ENCODE measurements around the gene SPEF1. TPM values are rescaled to one million over a fixed set of nuclear protein-coding genes. Genes with fewer than 3 reads are reported as not detected.

Gene SPEF1
- total and polyA plus RNA-seq, 10 of the 15 experiments (the other 5 are each of a cell fraction or from before 2014, with no cell fraction given): 0.12 TPM; not detected in 9

- CTCF ChIA-PET: no interaction called here
- Histone ChIP-seq H3K4me2 (ENCODE audit: control insufficient read depth, insufficient read depth) (no peak overlapping the region), H3K4me1 (ENCODE audit: control insufficient read depth, insufficient read depth, low read length) (peaks cover 9% of the 10 kb centered on the region)
Measured at GRCh38 chr20:3808544-3808943, 27.3 kb upstream of the SPEF1 start.

GRCh38 chr20:3804781-3805180 lies 23.5 kb upstream of the SPEF1 start:
- Histone ChIP-seq H3K9ac (ENCODE audit: control insufficient read depth, insufficient read depth, low read length) (no peak overlapping the region), H4K20me1 (ENCODE audit: control insufficient read depth, insufficient read depth) (no peaks in the 10 kb centered on the region), H3K4me3 (no peak overlapping the region), H3K36me3 (ENCODE audit: control insufficient read depth in 2 of 2, insufficient read depth in 2 of 2, low read length in 1 of 2) (peaks cover 23 to 28% of the 10 kb centered on the region in 2 experiments), H2AFZ (ENCODE audit: control insufficient read depth, low read depth, low read length) (no peak overlapping the region), H3K27ac (ENCODE audit: control insufficient read depth, insufficient read depth) (no peak overlapping the region), H3K9me3 (replicated peaks; ENCODE audit: control insufficient read depth, insufficient read depth, low read length) (no peaks in the 10 kb centered on the region), H3K27me3 (replicated peaks in 1 of 2; ENCODE audit: control insufficient read depth in 2 of 2, insufficient read depth in 2 of 2, low read length in 1 of 2) (no peaks in the 10 kb centered on the region), H3K79me2 (ENCODE audit: control insufficient read depth, insufficient read depth, low read length) (no peaks in the 10 kb centered on the region), H3K4me2 (ENCODE audit: control insufficient read depth, insufficient read depth) (no peak overlapping the region), H3K4me1 (ENCODE audit: control insufficient read depth, insufficient read depth, low read length) (peaks cover 17% of the 10 kb centered on the region)
- ATAC-seq: no peak
- no peak for TF ChIP-seq ZBTB4 (CRISPR knock-in tag; IDR thresholded peaks at IDR 0.05)
- TF ChIP-seq ZNF217 (IDR thresholded peaks at IDR 0.05): no peak
- ChIA-PET CTCF (interaction anchor here (1.3 kb wide), 1 partner anchor 18 kb away, joined by 4 read pairs; no protein-coding TSS in a partner anchor), SMC1A (ENCODE audit: uncharacterized antibody, unreplicated experiment) (interaction anchor here (1.5 kb wide), 1 partner anchor 14 kb away, joined by 4 read pairs; no protein-coding TSS in a partner anchor), POLR2A (no interaction called here), RAD21 (ENCODE audit: unreplicated experiment) (interaction anchor here (1.4 kb wide), 1 partner anchor 16 kb away, joined by 3 read pairs; the partner anchor contains the start of gene AP5S1)
- no peak for FAIRE-seq
- no TSS peak for BruUV-seq (replicated peaks)
- DNase-seq (ENCODE audit: low read depth, low spot score): no peak
- 94% methylated on average over 11 of the region's 11 CpGs for WGBS (ENCODE audit: insufficient coverage, insufficient replicate concordance, low lambda C conversion rate, missing lambda C conversion rate)
- in situ Hi-C loops (cut with MboI) (no loop called here), intact Hi-C loops (cut with micrococcal nuclease; ENCODE audit: unreplicated experiment) (no loop called here)

More at GRCh38 chr20:3808544-3808943, 27.3 kb upstream of the SPEF1 start:
- Histone ChIP-seq H3K27me3 (replicated peaks in 1 of 2; ENCODE audit: control insufficient read depth in 2 of 2, insufficient read depth in 2 of 2, low read length in 1 of 2) (no peaks in the 10 kb centered on the region), H3K27ac (ENCODE audit: control insufficient read depth, insufficient read depth) (no peak overlapping the region), H4K20me1 (ENCODE audit: control insufficient read depth, insufficient read depth) (no peaks in the 10 kb centered on the region), H3K9ac (ENCODE audit: control insufficient read depth, insufficient read depth, low read length) (no peak overlapping the region), H3K9me3 (replicated peaks; ENCODE audit: control insufficient read depth, insufficient read depth, low read length) (no peaks in the 10 kb centered on the region), H3K36me3 (ENCODE audit: control insufficient read depth in 2 of 2, insufficient read depth in 2 of 2, low read length in 1 of 2) (peaks cover 11 to 12% of the 10 kb centered on the region in 2 experiments; a peak in 3 of 4 replicates), H2AFZ (ENCODE audit: control insufficient read depth, low read depth, low read length) (no peak overlapping the region), H3K4me3 (no peak overlapping the region), H3K79me2 (ENCODE audit: control insufficient read depth, insufficient read depth, low read length) (no peaks in the 10 kb centered on the region)
- in situ Hi-C loops (cut with MboI): no loop called here
- POLR2A ChIA-PET: interaction anchor here (0.6 to 0.9 kb wide), 2 partner anchors 8 to 43 kb away, joined by 3 read pairs; no protein-coding TSS in a partner anchor
- no peak for ATAC-seq
- DNase-seq (ENCODE audit: low read depth, low spot score): no peak
- no peak for FAIRE-seq
- RAD21 ChIA-PET (ENCODE audit: unreplicated experiment): no interaction called here
- no TSS peak for BruUV-seq (replicated peaks)
- no peak for TF ChIP-seq IKZF2 (IDR thresholded peaks at IDR 0.05)
- TF ChIP-seq EED (IDR thresholded peaks at IDR 0.05; ENCODE audit: low read depth): no peak
- TF ChIP-seq TARDBP (IDR thresholded peaks at IDR 0.05; ENCODE audit: borderline replicate concordance): no peak
- WGBS (ENCODE audit: insufficient coverage, insufficient replicate concordance, low lambda C conversion rate, missing lambda C conversion rate): 95% methylated on average over 3 of the region's 3 CpGs
- SMC1A ChIA-PET (ENCODE audit: uncharacterized antibody, unreplicated experiment): interaction anchor here (0.7 kb wide), 1 partner anchor 13 kb away, joined by 3 read pairs; no protein-coding TSS in a partner anchor
- intact Hi-C loops (cut with micrococcal nuclease; ENCODE audit: unreplicated experiment): no loop called here
